Fibroblast of lung (primary cell): Measurements from ENCODE around the gene LPP. TPM values are rescaled to one million over a fixed set of nuclear protein-coding genes. Genes with fewer than 3 reads are reported as not detected.

Experiments
- DNase-seq, 2 donors: peaks; one replicate each; pipeline versions ENCODE4 v3.0.0 to v3.0.0-alpha.2; 2010; ENCODE audit warnings: low read depth in 2 of 2
- H2AFZ ChIP-seq: 2 replicates; pipeline ENCODE4 v1.5.1; 2012; ENCODE audit warnings: low read length, control low read depth, inconsistent platforms
- H3K27ac ChIP-seq: 2 replicates; pipeline ENCODE4 v1.5.1; 2011; ENCODE audit warnings: low read length, control low read depth; ENCODE audit not compliant: insufficient read depth
- H3K27me3 ChIP-seq: 2 replicates; pipeline ENCODE4 v1.5.1; 2011; ENCODE audit warnings: mild to moderate bottlenecking, low read length; ENCODE audit not compliant: control insufficient read depth, insufficient read depth
- H3K36me3 ChIP-seq: 2 replicates; pipeline ENCODE4 v1.5.1; 2011; ENCODE audit warnings: low read length; ENCODE audit not compliant: control insufficient read depth, insufficient read depth
- H3K4me1 ChIP-seq: 2 replicates; pipeline ENCODE4 v1.5.1; 2011; ENCODE audit warnings: low read length; ENCODE audit not compliant: control insufficient read depth, insufficient read depth; ENCODE audit errors: extremely low read depth
- H3K4me2 ChIP-seq: 2 replicates; pipeline ENCODE4 v1.5.1; 2011; ENCODE audit warnings: low read length, control low read depth; ENCODE audit not compliant: insufficient read depth; ENCODE audit errors: extremely low read depth
- H3K4me3 ChIP-seq, 4 experiments: fragments of 200-600 bp in 1 of 4; sonication (generic) in 1 of 4; replicated peaks in 1 of 4; 2 replicates each; pipeline ENCODE4 v1.5.1; 2011 to 2016; ENCODE audit warnings: low read length in 4 of 4, low read depth in 3 of 4, mild to moderate bottlenecking in 3 of 4, control low read depth in 2 of 4, inconsistent platforms in 1 of 4, mixed read lengths in 1 of 4; ENCODE audit not compliant: insufficient read depth in 1 of 4; ENCODE audit errors: control extremely low read depth in 1 of 4
- H3K79me2 ChIP-seq: 2 replicates; pipeline ENCODE4 v1.5.1; 2012; ENCODE audit warnings: mild to moderate bottlenecking, low read length, inconsistent platforms; ENCODE audit not compliant: control insufficient read depth, insufficient read depth
- H3K9ac ChIP-seq: 2 replicates; pipeline ENCODE4 v1.5.1; 2011; ENCODE audit warnings: mild to moderate bottlenecking, low read length, control low read depth; ENCODE audit not compliant: insufficient read depth
- H3K9me3 ChIP-seq: 2 replicates; pipeline ENCODE4 v1.5.1; 2012; ENCODE audit warnings: low read depth, low read length; ENCODE audit not compliant: control insufficient read depth, insufficient read depth
- H4K20me1 ChIP-seq: 2 replicates; pipeline ENCODE4 v1.5.1; 2011; ENCODE audit warnings: low read length; ENCODE audit not compliant: control insufficient read depth, insufficient read depth; ENCODE audit errors: extremely low read depth
- EZH2 ChIP-seq: IDR thresholded peaks from 2 replicates; pipeline ENCODE4 v1.5.1; 2012; ENCODE audit warnings: low read length, control low read depth, mild to moderate bottlenecking; ENCODE audit errors: missing control alignments
- polyA minus RNA-seq: library from RNA; depleted of rRNA, polyadenylated mRNA; stranded (reverse); fragments of >200 nt; gene quantifications from 2 replicates; pipeline ENCODE4 v1.2.3, GENCODE V29; 2011; ENCODE audit warnings: low replicate concordance
- polyA plus RNA-seq, 2 donors: library from polyadenylated mRNA; depleted of rRNA in 1 of 2; stranded (reverse) in 1 of 2; unstranded in 1 of 2; fragments of >200 nt; gene quantifications; 2 replicates each; pipeline ENCODE4 v1.2.1, GENCODE V29; 2011 to 2012; ENCODE audit warnings: missing spikeins in 1 of 2
- total RNA-seq: library from RNA; depleted of rRNA; stranded (reverse); fragments of >200 nt; gene quantifications from 2 replicates; pipeline ENCODE4 v1.2.1, GENCODE V29; 2014
- TF ChIP-seq, protein P1 (sequence below), 2 donors: IDR thresholded peaks in 1 of 2; conservative IDR thresholded peaks in 1 of 2; 1 replicate in 1 of 2; 2 replicates in 1 of 2; pipeline ENCODE4 v1.5.1; 2011 to 2012; ENCODE audit warnings: low read length in 2 of 2, control low read depth in 1 of 2, inconsistent platforms in 1 of 2, low read depth in 1 of 2, mild to moderate bottlenecking in 1 of 2

Gene LPP
- total RNA-seq (69.0 and 89.6 TPM in 2 replicates), polyA plus RNA-seq (55.9 and 124 TPM in 2 replicates), polyA minus RNA-seq (1,083 and 1,760 TPM in 2 replicates)
- 20.2 and 70.2 TPM in 2 replicates for polyA plus RNA-seq (2012)

- no peaks in the 10 kb centered on the region for H3K9me3 ChIP-seq
- H2AFZ ChIP-seq = no peak within 1 kb of the TSS
- peak within 1 kb of the TSS; percentile 37 to 93 (median 66) for H3K4me3 ChIP-seq
- no peaks in the 10 kb centered on the region for H4K20me1 ChIP-seq
- peak within 1 kb of the TSS; percentile 97 for H3K27ac ChIP-seq
- no peaks in the 10 kb centered on the region for H3K36me3 ChIP-seq
- H3K4me1 ChIP-seq = peaks cover 14% of the 10 kb centered on the region
- peak within 1 kb of the TSS; percentile 95 for H3K4me2 ChIP-seq
- DNase-seq = peak; percentile 69 to 77
- H3K9ac ChIP-seq = peak within 1 kb of the TSS; percentile 93
- no peaks in the 10 kb centered on the region for H3K27me3 ChIP-seq
- peaks cover 48% of the 10 kb centered on the region for H3K79me2 ChIP-seq
- TF ChIP-seq EZH2 = no peak
- TF ChIP-seq, protein P1, sequence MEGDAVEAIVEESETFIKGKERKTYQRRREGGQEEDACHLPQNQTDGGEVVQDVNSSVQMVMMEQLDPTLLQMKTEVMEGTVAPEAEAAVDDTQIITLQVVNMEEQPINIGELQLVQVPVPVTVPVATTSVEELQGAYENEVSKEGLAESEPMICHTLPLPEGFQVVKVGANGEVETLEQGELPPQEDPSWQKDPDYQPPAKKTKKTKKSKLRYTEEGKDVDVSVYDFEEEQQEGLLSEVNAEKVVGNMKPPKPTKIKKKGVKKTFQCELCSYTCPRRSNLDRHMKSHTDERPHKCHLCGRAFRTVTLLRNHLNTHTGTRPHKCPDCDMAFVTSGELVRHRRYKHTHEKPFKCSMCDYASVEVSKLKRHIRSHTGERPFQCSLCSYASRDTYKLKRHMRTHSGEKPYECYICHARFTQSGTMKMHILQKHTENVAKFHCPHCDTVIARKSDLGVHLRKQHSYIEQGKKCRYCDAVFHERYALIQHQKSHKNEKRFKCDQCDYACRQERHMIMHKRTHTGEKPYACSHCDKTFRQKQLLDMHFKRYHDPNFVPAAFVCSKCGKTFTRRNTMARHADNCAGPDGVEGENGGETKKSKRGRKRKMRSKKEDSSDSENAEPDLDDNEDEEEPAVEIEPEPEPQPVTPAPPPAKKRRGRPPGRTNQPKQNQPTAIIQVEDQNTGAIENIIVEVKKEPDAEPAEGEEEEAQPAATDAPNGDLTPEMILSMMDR (conservative IDR thresholded peaks at IDR 0.05 in 1 of 2, IDR thresholded peaks at IDR 0.05 in 1 of 2; ENCODE audit: low read depth in 1 of 2, low read length in 2 of 2) = no peak
These were observed at the start of gene LPP for GRCh38 chr3:188154014-188154808. LPP (plus strand) TSS chr3:188154157; CDS start chr3:188406121, 251,964 bp downstream.

DNA sequence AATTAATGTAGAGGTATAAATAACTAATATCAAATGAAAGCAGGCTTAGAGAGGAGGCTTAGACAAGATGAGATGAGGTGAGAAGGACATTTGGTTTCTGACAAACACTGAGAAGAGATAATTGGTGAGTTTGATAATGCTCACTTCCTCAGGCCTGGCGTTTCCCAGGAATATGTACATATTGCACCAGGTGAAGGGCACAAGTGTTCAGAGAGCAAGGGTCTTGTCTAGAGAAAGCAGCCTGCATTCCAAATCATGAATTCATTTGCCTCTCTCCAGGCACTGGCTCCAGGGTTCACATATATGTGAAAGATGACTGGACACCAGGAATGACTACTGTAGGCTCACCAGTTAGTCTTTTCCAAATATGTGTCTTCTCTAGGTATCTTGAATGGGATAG lies 48.0 kb upstream of the LPP start:
- no peak overlapping the region for H3K27ac ChIP-seq
- H3K4me2 ChIP-seq = no peak overlapping the region
- H3K36me3 ChIP-seq = no peaks in the 10 kb centered on the region
- no peaks in the 10 kb centered on the region for H3K27me3 ChIP-seq
- TF ChIP-seq, protein P1 (conservative IDR thresholded peaks at IDR 0.05 in 1 of 2, IDR thresholded peaks at IDR 0.05 in 1 of 2; ENCODE audit: low read depth in 1 of 2, low read length in 2 of 2) = no peak
- TF ChIP-seq EZH2 = no peak
- H3K9me3 ChIP-seq = no peaks in the 10 kb centered on the region
- H3K9ac ChIP-seq = no peak overlapping the region
- H3K4me3 ChIP-seq = no peak overlapping the region
- H2AFZ ChIP-seq = no peak overlapping the region
- no peaks in the 10 kb centered on the region for H4K20me1 ChIP-seq
- H3K79me2 ChIP-seq = no peaks in the 10 kb centered on the region
- no peaks in the 10 kb centered on the region for H3K4me1 ChIP-seq
- DNase-seq = no peak

DNA sequence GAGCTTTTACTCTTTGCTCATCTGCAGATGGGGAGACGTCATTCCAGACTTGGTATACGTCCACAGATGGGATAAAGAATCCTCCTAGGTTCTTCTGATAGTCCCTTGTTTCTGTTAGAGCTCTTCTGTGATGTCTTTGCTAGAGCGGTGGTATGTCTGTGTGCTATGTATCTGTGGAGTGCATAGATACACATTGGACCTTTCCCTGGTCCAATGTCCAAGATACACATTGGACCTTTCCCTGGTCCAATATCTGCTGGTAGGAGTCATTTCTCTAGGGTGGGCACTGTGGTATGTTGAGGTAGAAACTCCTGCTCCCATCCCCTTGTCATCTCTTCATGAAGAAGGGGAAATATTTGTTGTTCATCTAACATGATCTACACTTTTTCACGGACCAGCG lies 47.5 kb upstream of the LPP start:
- TF ChIP-seq, protein P1 (conservative IDR thresholded peaks at IDR 0.05 in 1 of 2, IDR thresholded peaks at IDR 0.05 in 1 of 2; ENCODE audit: low read depth in 1 of 2, low read length in 2 of 2) = no peak
- no peak for TF ChIP-seq EZH2
- Histone ChIP-seq H3K79me2 (no peaks in the 10 kb centered on the region), H3K4me2 (no peak overlapping the region), H3K4me3 (no peak overlapping the region), H3K4me1 (no peaks in the 10 kb centered on the region), H3K9me3 (no peaks in the 10 kb centered on the region), H4K20me1 (no peaks in the 10 kb centered on the region), H3K9ac (no peak overlapping the region), H3K36me3 (no peaks in the 10 kb centered on the region), H3K27ac (no peak overlapping the region), H2AFZ (no peak overlapping the region), H3K27me3 (no peaks in the 10 kb centered on the region)
- no peak for DNase-seq
